Activated B cell treated with CpG ODN at 0.5 μM for 24 hours (primary cell): Measurements from ENCODE around the gene TPTE2. TPM values are rescaled to one million over a fixed set of nuclear protein-coding genes. Genes with fewer than 3 reads are reported as not detected.

Experiments used
- ATAC-seq: fragments of 200-7000 bp; cut with Tn5 transposase; one replicate; pipeline ENCODE4 v1.10.0; 2021; ENCODE audit warnings: low read depth, mild to moderate bottlenecking, moderate library complexity
- CTCF ChIA-PET: fragments of 350-600 bp; sonication (Branson Sonifier 250); formaldehyde crosslinking; loops from one replicate; lab custom pipeline; 2021; ENCODE audit warnings: antibody characterized with exemption; lab: Charles Lee
- POLR2A ChIA-PET: fragments of 350-600 bp; sonication (Branson Sonifier 250); formaldehyde crosslinking; loops from one replicate; lab custom pipeline; 2021; ENCODE audit warnings: antibody characterized with exemption; lab: Charles Lee
- DNase-seq: peaks from one replicate; pipeline ENCODE4 v3.0.0; 2022
- H3K27ac Mint-ChIP-seq: one replicate; pipeline ENCODE4 v1.8.0; 2020; ENCODE audit warnings: mixed read lengths
- H3K27me3 Mint-ChIP-seq: one replicate; pipeline ENCODE4 v1.8.0; 2021; ENCODE audit warnings: mixed read lengths
- H3K36me3 Mint-ChIP-seq: one replicate; pipeline ENCODE4 v1.8.0; 2021; ENCODE audit warnings: low read depth, mixed read lengths
- H3K4me1 Mint-ChIP-seq: one replicate; pipeline ENCODE4 v1.8.0; 2021; ENCODE audit warnings: mixed read lengths
- H3K4me3 Mint-ChIP-seq: one replicate; pipeline ENCODE4 v1.8.0; 2020; ENCODE audit warnings: mild to moderate bottlenecking, mixed read lengths
- H3K9me3 Mint-ChIP-seq: one replicate; pipeline ENCODE4 v1.8.0; 2020; ENCODE audit warnings: mixed read lengths
- CTCF ChIP-seq: fragments of 200-600 bp; IDR thresholded peaks from one replicate; pipeline ENCODE4 v1.8.0; 2022; ENCODE audit warnings: antibody characterized with exemption, mild to moderate bottlenecking
- intact Hi-C: fragments of 100-400 bp; cut with micrococcal nuclease; formaldehyde crosslinking; loops from one replicate; pipeline ENCODE4 v1.15.1; 2024
- total RNA-seq: library from RNA; stranded (reverse); gene quantifications from 2 replicates; pipeline ENCODE4 v1.2.3, GENCODE V29; 2022

Gene TPTE2
- total RNA-seq, 1 donor from 2014 or later, result not detected

GRCh38 chr13:19382111-19382510 lies 179.2 kb downstream of the TPTE2 start:
- Mint-ChIP-seq H3K9me3 (peaks cover 3% of the 10 kb centered on the region), H3K4me3 (no peak overlapping the region), H3K27me3 (no peaks in the 10 kb centered on the region), H3K4me1 (no peaks in the 10 kb centered on the region), H3K36me3 (no peaks in the 10 kb centered on the region), H3K27ac (no peak overlapping the region)
- intact Hi-C loops, result no loop called here
- ATAC-seq (no peak), DNase-seq (no peak)
- ChIA-PET CTCF (no interaction called here), POLR2A (no interaction called here)
- TF ChIP-seq CTCF, result no peak

Other genes with a start within 250 kb of the TPTE2 start
- 32.5 and 43.6 TPM in 2 replicates for gene MPHOSPH8, start 72.1 kb upstream of the TPTE2 start, total RNA-seq
- gene PSPC1, start 221.4 kb upstream of the TPTE2 start, total RNA-seq, result 75.3 and 75.6 TPM in 2 replicates